K562 (cell line): Measurements from ENCODE around the gene PPP1R3E. TPM values are rescaled to one million over a fixed set of nuclear protein-coding genes. Genes with fewer than 3 reads are reported as not detected.

Experiments used
- ASH1L ChIP-seq: fragments of 450-650 bp; IDR thresholded peaks from 2 replicates; pipeline ENCODE4 v1.6.1; 2018; ENCODE audit warnings: borderline replicate concordance, mild to moderate bottlenecking, low read depth; ENCODE audit not compliant: partially characterized antibody
- ATF3 ChIP-seq, 2 experiments: fragments of 450-650 bp in 1 of 2; sonication (generic) in 1 of 2; formaldehyde crosslinking in 1 of 2; IDR thresholded peaks in 1 of 2; conservative IDR thresholded peaks in 1 of 2; 2 replicates each; pipeline versions ENCODE4 v1.6.1 to v1.8.1; 2016 to 2023; ENCODE audit warnings: mild to moderate bottlenecking in 2 of 2, moderate library complexity in 2 of 2, inconsistent platforms in 1 of 2, missing genetic modification reagents in 1 of 2
- ATF7 ChIP-seq: fragments of 450-650 bp; IDR thresholded peaks from 2 replicates; pipeline ENCODE4 v1.7.1; 2014; ENCODE audit warnings: mild to moderate bottlenecking, moderate library complexity
- CBX1 ChIP-seq: sonication (generic); IDR thresholded peaks from 2 replicates; pipeline ENCODE4 v1.6.1; 2016; ENCODE audit warnings: antibody characterized with exemption, low read depth, mild to moderate bottlenecking
- CHCHD3 ChIP-seq: fragments of 250-450 bp; sonication (Bioruptor Pico); IDR thresholded peaks from 2 replicates; pipeline ENCODE4 v2.1.2; 2022; ENCODE audit warnings: mild to moderate bottlenecking
- CXXC5 ChIP-seq: fragments of 250-450 bp; sonication (Bioruptor Pico); IDR thresholded peaks from 2 replicates; pipeline ENCODE4 v1.8.0; 2022; ENCODE audit warnings: inconsistent platforms, mild to moderate bottlenecking, moderate library complexity
- EWSR1 ChIP-seq: fragments of 450-650 bp; IDR thresholded peaks from 2 replicates; pipeline ENCODE4 v1.6.1; 2018; ENCODE audit warnings: borderline replicate concordance, mild to moderate bottlenecking, low read depth, moderate library complexity; ENCODE audit not compliant: partially characterized antibody
- FOXA1 ChIP-seq: fragments of 450-650 bp; IDR thresholded peaks from 2 replicates; pipeline ENCODE4 v1.6.1; 2016; ENCODE audit warnings: mild to moderate bottlenecking, borderline replicate concordance
- HSF4 ChIP-seq: fragments of 250-450 bp; sonication (Bioruptor Pico); IDR thresholded peaks from 2 replicates; pipeline ENCODE4 v2.1.2; 2022; ENCODE audit warnings: mild to moderate bottlenecking, moderate library complexity, borderline replicate concordance
- KHSRP ChIP-seq: fragments of 450-650 bp; IDR thresholded peaks from 2 replicates; pipeline ENCODE4 v1.6.1; 2017
- NFE2 ChIP-seq: IDR thresholded peaks from 2 replicates; pipeline ENCODE4 v1.6.1; 2014; ENCODE audit warnings: antibody characterized with exemption, low read depth
- PHF8 ChIP-seq: fragments of 200-600 bp; sonication (generic); IDR thresholded peaks from 2 replicates; pipeline ENCODE4 v1.6.1; 2012; ENCODE audit warnings: mixed run types, mild to moderate bottlenecking, inconsistent platforms, low read length, moderate library complexity, borderline replicate concordance
- PTTG1 ChIP-seq: fragments of 450-650 bp; IDR thresholded peaks from 2 replicates; pipeline ENCODE4 v1.6.1; 2016; ENCODE audit warnings: low read depth, mild to moderate bottlenecking, missing genetic modification characterization, missing compliant biosample characterization
- SMAD3 ChIP-seq: fragments of 450-650 bp; formaldehyde crosslinking; conservative IDR thresholded peaks from 2 replicates; pipeline ENCODE4 v1.4.0; 2020; ENCODE audit warnings: mild to moderate bottlenecking
- SRSF1 ChIP-seq: fragments of 200-400 bp; formaldehyde crosslinking; IDR thresholded peaks from 2 replicates; pipeline ENCODE4 v1.6.1; 2017; ENCODE audit warnings: mild to moderate bottlenecking, low read depth, low read length, moderate library complexity
- TCF7 ChIP-seq: sonication (generic); IDR thresholded peaks from 2 replicates; pipeline ENCODE4 v1.6.1; 2016; ENCODE audit warnings: antibody characterized with exemption, borderline replicate concordance
- TGIF2 ChIP-seq: sonication (generic); formaldehyde crosslinking; IDR thresholded peaks from 2 replicates; pipeline ENCODE4 v1.8.1; 2022; ENCODE audit warnings: mild to moderate bottlenecking, missing genetic modification reagents, moderate library complexity
- ZNF354B ChIP-seq: fragments of 250-450 bp; sonication (Bioruptor Pico); IDR thresholded peaks from 2 replicates; pipeline ENCODE4 v1.4.0; 2020
- ZNF589 ChIP-seq: fragments of 200-800 bp; sonication (Bioruptor generic); IDR thresholded peaks from 2 replicates; pipeline ENCODE4 v1.6.1; 2016; ENCODE audit warnings: low read depth, missing genetic modification characterization, missing compliant biosample characterization
- ZNF644 ChIP-seq: fragments of 200-800 bp; sonication (Bioruptor generic); IDR thresholded peaks from 2 replicates; pipeline ENCODE4 v1.6.1; 2016; ENCODE audit warnings: low read depth, missing genetic modification characterization, missing compliant biosample characterization
- polyA plus RNA-seq, 8 experiments: library from polyadenylated mRNA; depleted of rRNA in 4 of 8; stranded (reverse) in 5 of 8; unstranded in 3 of 8; fragments of >200 nt; fragmentation: Nextera tagmentation in 2 of 8; fragmentation: Illumina TruSeq in 1 of 8; extraction: Ambion mirVana in 2 of 8; extraction: Trizol in 1 of 8; gene quantifications; 2 replicates each; pipeline versions ENCODE4 v1.2.1 to v1.2.3, GENCODE V29; 2011 to 2014; ENCODE audit warnings: inconsistent platforms in 1 of 8, missing spikeins in 1 of 8
- total RNA-seq, 7 experiments: library from RNA; depleted of rRNA in 6 of 7; stranded (reverse); fragments of >200 nt in 6 of 7; fragmentation: Illumina TruSeq in 2 of 7; extraction: Trizol in 2 of 7; gene quantifications; 2 replicates each; pipeline versions ENCODE4 v1.2.1 to v1.2.3, GENCODE V29; 2011 to 2021; ENCODE audit warnings: low replicate concordance in 1 of 7
- TF ChIP-seq, protein P1 (sequence below): fragments of 450-650 bp; IDR thresholded peaks from 2 replicates; pipeline ENCODE4 v1.6.1; 2016
- TF ChIP-seq, protein P2 (sequence below): fragments of 450-650 bp; IDR thresholded peaks from 2 replicates; pipeline ENCODE4 v1.6.1; 2016; ENCODE audit warnings: borderline replicate concordance
- TF ChIP-seq, protein P3 (sequence below): fragments of 450-650 bp; formaldehyde crosslinking; IDR thresholded peaks from 2 replicates; pipeline ENCODE4 v1.4.0; 2020; ENCODE audit warnings: mild to moderate bottlenecking, moderate library complexity
- TF ChIP-seq, protein P4 (sequence below): fragments of 450-650 bp; IDR thresholded peaks from one replicate; pipeline ENCODE4 v1.6.1; 2018; ENCODE audit warnings: mild to moderate bottlenecking, moderate library complexity; ENCODE audit not compliant: partially characterized antibody

PPP1R3E gene
- total and polyA plus RNA-seq, 9 of the 15 experiments (the other 6 are each of a cell fraction or from before 2014, with no cell fraction given), result 3.2 to 18.4 (median 7.6) TPM

- TF ChIP-seq, protein P1, sequence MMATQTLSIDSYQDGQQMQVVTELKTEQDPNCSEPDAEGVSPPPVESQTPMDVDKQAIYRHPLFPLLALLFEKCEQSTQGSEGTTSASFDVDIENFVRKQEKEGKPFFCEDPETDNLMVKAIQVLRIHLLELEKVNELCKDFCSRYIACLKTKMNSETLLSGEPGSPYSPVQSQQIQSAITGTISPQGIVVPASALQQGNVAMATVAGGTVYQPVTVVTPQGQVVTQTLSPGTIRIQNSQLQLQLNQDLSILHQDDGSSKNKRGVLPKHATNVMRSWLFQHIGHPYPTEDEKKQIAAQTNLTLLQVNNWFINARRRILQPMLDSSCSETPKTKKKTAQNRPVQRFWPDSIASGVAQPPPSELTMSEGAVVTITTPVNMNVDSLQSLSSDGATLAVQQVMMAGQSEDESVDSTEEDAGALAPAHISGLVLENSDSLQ, result no peak; the same call in none of the 2 replicates
- peak; percentile 52; the same call in 1 of the 2 replicates for TF ChIP-seq CHCHD3 (CRISPR knock-in tag)
- TF ChIP-seq HSF4 (CRISPR knock-in tag), result no peak
- TF ChIP-seq ZNF589 (CRISPR knock-in tag), result peak; percentile 18; the same call in 1 of the 2 replicates
- no peak for TF ChIP-seq ASH1L
- TF ChIP-seq EWSR1, result no peak
- TF ChIP-seq FOXA1, result no peak
- TF ChIP-seq, protein P2, sequence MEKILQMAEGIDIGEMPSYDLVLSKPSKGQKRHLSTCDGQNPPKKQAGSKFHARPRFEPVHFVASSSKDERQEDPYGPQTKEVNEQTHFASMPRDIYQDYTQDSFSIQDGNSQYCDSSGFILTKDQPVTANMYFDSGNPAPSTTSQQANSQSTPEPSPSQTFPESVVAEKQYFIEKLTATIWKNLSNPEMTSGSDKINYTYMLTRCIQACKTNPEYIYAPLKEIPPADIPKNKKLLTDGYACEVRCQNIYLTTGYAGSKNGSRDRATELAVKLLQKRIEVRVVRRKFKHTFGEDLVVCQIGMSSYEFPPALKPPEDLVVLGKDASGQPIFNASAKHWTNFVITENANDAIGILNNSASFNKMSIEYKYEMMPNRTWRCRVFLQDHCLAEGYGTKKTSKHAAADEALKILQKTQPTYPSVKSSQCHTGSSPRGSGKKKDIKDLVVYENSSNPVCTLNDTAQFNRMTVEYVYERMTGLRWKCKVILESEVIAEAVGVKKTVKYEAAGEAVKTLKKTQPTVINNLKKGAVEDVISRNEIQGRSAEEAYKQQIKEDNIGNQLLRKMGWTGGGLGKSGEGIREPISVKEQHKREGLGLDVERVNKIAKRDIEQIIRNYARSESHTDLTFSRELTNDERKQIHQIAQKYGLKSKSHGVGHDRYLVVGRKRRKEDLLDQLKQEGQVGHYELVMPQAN, result peak; percentile 64; the same call in 1 of the 2 replicates
- TF ChIP-seq SMAD3 (CRISPR knock-in tag), result no peak
- no peak for TF ChIP-seq KHSRP
- TF ChIP-seq, protein P3, sequence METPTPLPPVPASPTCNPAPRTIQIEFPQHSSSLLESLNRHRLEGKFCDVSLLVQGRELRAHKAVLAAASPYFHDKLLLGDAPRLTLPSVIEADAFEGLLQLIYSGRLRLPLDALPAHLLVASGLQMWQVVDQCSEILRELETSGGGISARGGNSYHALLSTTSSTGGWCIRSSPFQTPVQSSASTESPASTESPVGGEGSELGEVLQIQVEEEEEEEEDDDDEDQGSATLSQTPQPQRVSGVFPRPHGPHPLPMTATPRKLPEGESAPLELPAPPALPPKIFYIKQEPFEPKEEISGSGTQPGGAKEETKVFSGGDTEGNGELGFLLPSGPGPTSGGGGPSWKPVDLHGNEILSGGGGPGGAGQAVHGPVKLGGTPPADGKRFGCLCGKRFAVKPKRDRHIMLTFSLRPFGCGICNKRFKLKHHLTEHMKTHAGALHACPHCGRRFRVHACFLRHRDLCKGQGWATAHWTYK, result peak; percentile 19; the same call in 1 of the 2 replicates
- TF ChIP-seq PHF8, result peak; percentile 71
- no peak for TF ChIP-seq ZNF644 (tag)
- TF ChIP-seq CBX1, result peak; percentile 85
- TF ChIP-seq, protein P4, sequence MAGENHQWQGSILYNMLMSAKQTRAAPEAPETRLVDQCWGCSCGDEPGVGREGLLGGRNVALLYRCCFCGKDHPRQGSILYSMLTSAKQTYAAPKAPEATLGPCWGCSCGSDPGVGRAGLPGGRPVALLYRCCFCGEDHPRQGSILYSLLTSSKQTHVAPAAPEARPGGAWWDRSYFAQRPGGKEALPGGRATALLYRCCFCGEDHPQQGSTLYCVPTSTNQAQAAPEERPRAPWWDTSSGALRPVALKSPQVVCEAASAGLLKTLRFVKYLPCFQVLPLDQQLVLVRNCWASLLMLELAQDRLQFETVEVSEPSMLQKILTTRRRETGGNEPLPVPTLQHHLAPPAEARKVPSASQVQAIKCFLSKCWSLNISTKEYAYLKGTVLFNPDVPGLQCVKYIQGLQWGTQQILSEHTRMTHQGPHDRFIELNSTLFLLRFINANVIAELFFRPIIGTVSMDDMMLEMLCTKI, result no peak
- no peak for TF ChIP-seq ATF3 (IDR thresholded peaks at IDR 0.05)
- TF ChIP-seq ATF3 (CRISPR knock-in tag; conservative IDR thresholded peaks at IDR 0.05), result no peak
- no peak for TF ChIP-seq ZNF354B (CRISPR knock-in tag)
- no peak for TF ChIP-seq CXXC5 (CRISPR knock-in tag)
- TF ChIP-seq NFE2, result no peak
- TF ChIP-seq SRSF1, result no peak
- TF ChIP-seq PTTG1 (tag), result no peak
- TF ChIP-seq ATF7, result no peak
- TF ChIP-seq TCF7, result no peak
- TF ChIP-seq TGIF2 (CRISPR knock-in tag), result 0 out of 2 replicates have a peak, but pooled peaks have one; percentile 33
Observed at GRCh38 chr14:23301969-23302289, 730 bp downstream of the PPP1R3E start (continued).
